Measurements from ENCODE around the gene CD151. TPM values are rescaled to one million over a fixed set of nuclear protein-coding genes. Genes with fewer than 3 reads are reported as not detected.
A peak's percentile ranks its signal among the peaks of the same experiment; 100 is the strongest.

The CD151 gene
- total and polyA plus RNA-seq, 5 donors: 406 to 671 (median 470) TPM

- H3K27ac ChIP-seq (ENCODE audit: low read length): no peak overlapping the region
- no peaks in the 10 kb centered on the region for H3K27me3 ChIP-seq (ENCODE audit: control insufficient read depth, insufficient read depth)
- H3K4me1 ChIP-seq (ENCODE audit: control insufficient read depth, insufficient read depth, low read length): peaks cover 8% of the 10 kb centered on the region
- WGBS: 78% methylated on average over 12 of the region's 12 CpGs
- no peak for DNase-seq
- intact Hi-C loops (cut with DNase I): no loop called here
- no peaks in the 10 kb centered on the region for H3K9me3 ChIP-seq (ENCODE audit: control insufficient read depth, low read length)
- ATAC-seq: no peak
- no peak overlapping the region for H3K4me3 ChIP-seq (ENCODE audit: low read length)
Observed at GRCh38 chr11:825366-826226, 7.2 kb upstream of the CD151 start.

GRCh38 chr11:826227-826621 is 6.5 kb upstream of the CD151 start:
- H3K27ac ChIP-seq (ENCODE audit: low read length): no peak overlapping the region
- peaks cover 3% of the 10 kb centered on the region for H3K4me1 ChIP-seq (ENCODE audit: control insufficient read depth, insufficient read depth, low read length)
- no peaks in the 10 kb centered on the region for H3K9me3 ChIP-seq (ENCODE audit: control insufficient read depth, low read length)
- intact Hi-C loops (cut with DNase I): no loop called here
- H3K4me3 ChIP-seq (ENCODE audit: low read length): no peak overlapping the region
- DNase-seq: no peak
- ATAC-seq: no peak
- no peaks in the 10 kb centered on the region for H3K27me3 ChIP-seq (ENCODE audit: control insufficient read depth, insufficient read depth)
- 78% methylated on average over 9 of the region's 9 CpGs for WGBS

- intact Hi-C loops (cut with DNase I): no loop called here
- 1% methylated on average over 22 of the region's 22 CpGs for WGBS
- peaks cover 3% of the 10 kb centered on the region for H3K4me1 ChIP-seq (ENCODE audit: control insufficient read depth, insufficient read depth, low read length)
- peak overlapping the region; percentile 33 for H3K4me3 ChIP-seq (ENCODE audit: low read length)
- ATAC-seq (no peak), DNase-seq (peak in 1 of 3 donors; percentile 76)
- H3K27ac ChIP-seq (ENCODE audit: low read length): peak overlapping the region; percentile 38
- H3K27me3 ChIP-seq (ENCODE audit: control insufficient read depth, insufficient read depth): no peaks in the 10 kb centered on the region
- no peaks in the 10 kb centered on the region for H3K9me3 ChIP-seq (ENCODE audit: control insufficient read depth, low read length)
Observed at GRCh38 chr11:826836-827145, 6.0 kb upstream of the CD151 start.

GRCh38 chr11:827146-827896 is 5.4 kb upstream of the CD151 start:
- peak overlapping the region; percentile 33 for H3K4me3 ChIP-seq (ENCODE audit: low read length)
- H3K27me3 ChIP-seq (ENCODE audit: control insufficient read depth, insufficient read depth): no peaks in the 10 kb centered on the region
- peak in 2 of 3 donors; percentile 76 to 78 for DNase-seq
- H3K9me3 ChIP-seq (ENCODE audit: control insufficient read depth, low read length): no peaks in the 10 kb centered on the region
- peak overlapping the region; percentile 38 for H3K27ac ChIP-seq (ENCODE audit: low read length)
- ATAC-seq: no peak
- H3K4me1 ChIP-seq (ENCODE audit: control insufficient read depth, insufficient read depth, low read length): peaks cover 5% of the 10 kb centered on the region
- 6% methylated on average over 66 of the region's 66 CpGs for WGBS
- intact Hi-C loops (cut with DNase I): no loop called here

- no peak for ATAC-seq
- no peaks in the 10 kb centered on the region for H3K27me3 ChIP-seq (ENCODE audit: control insufficient read depth, insufficient read depth)
- no peaks in the 10 kb centered on the region for H3K9me3 ChIP-seq (ENCODE audit: control insufficient read depth, low read length)
- 52% methylated on average over 5 of the region's 5 CpGs for WGBS
- intact Hi-C loops (cut with DNase I): no loop called here
- peak within 1 kb of the TSS; percentile 33 for H3K4me3 ChIP-seq (ENCODE audit: low read length)
- H3K4me1 ChIP-seq (ENCODE audit: control insufficient read depth, insufficient read depth, low read length): peaks cover 7% of the 10 kb centered on the region
- peak in 1 of 3 donors; percentile 60 for DNase-seq
- H3K27ac ChIP-seq (ENCODE audit: low read length): peak within 1 kb of the TSS; percentile 38
Observed at GRCh38 chr11:827897-828192, 4.9 kb upstream of the CD151 start, which contains the start of gene CRACR2B. Gene CRACR2B, plus strand, starts transcription at chr11:827919. Its CDS starts 689 bp downstream, at chr11:828608.

GRCh38 chr11:828506-829175 is 4.1 kb upstream of the CD151 start:
- peaks cover 7% of the 10 kb centered on the region for H3K4me1 ChIP-seq (ENCODE audit: control insufficient read depth, insufficient read depth, low read length)
- no peaks in the 10 kb centered on the region for H3K9me3 ChIP-seq (ENCODE audit: control insufficient read depth, low read length)
- no peaks in the 10 kb centered on the region for H3K27me3 ChIP-seq (ENCODE audit: control insufficient read depth, insufficient read depth)
- WGBS: 47% methylated on average over 21 of the region's 21 CpGs
- ATAC-seq: no peak
- peak in 2 of 3 donors; percentile 61 to 81 for DNase-seq
- no peak overlapping the region for H3K4me3 ChIP-seq (ENCODE audit: low read length)
- H3K27ac ChIP-seq (ENCODE audit: low read length): peak overlapping the region; percentile 37
- intact Hi-C loops (cut with DNase I): no loop called here

- peak overlapping the region; percentile 10 for H3K27ac ChIP-seq (ENCODE audit: low read length)
- intact Hi-C loops (cut with DNase I): no loop called here
- no peaks in the 10 kb centered on the region for H3K27me3 ChIP-seq (ENCODE audit: control insufficient read depth, insufficient read depth)
Observed at GRCh38 chr11:829176-829846, 3.4 kb upstream of the CD151 start.

GRCh38 chr11:829847-830294 is 2.9 kb upstream of the CD151 start:
- intact Hi-C loops (cut with DNase I): no loop called here
- DNase-seq: no peak
- Histone ChIP-seq H3K27me3 (ENCODE audit: control insufficient read depth, insufficient read depth) (no peaks in the 10 kb centered on the region), H3K4me3 (ENCODE audit: low read length) (peak overlapping the region; percentile 29), H3K27ac (ENCODE audit: low read length) (peak overlapping the region; percentile 10), H3K4me1 (ENCODE audit: control insufficient read depth, insufficient read depth, low read length) (peaks cover 9% of the 10 kb centered on the region), H3K9me3 (ENCODE audit: control insufficient read depth, low read length) (no peaks in the 10 kb centered on the region)
- WGBS: 4% methylated on average over 39 of the region's 39 CpGs
- no peak for ATAC-seq

More at GRCh38 chr11:829176-829846, 3.4 kb upstream of the CD151 start:
- ATAC-seq: peak; percentile 11 to 37
- H3K4me1 ChIP-seq (ENCODE audit: control insufficient read depth, insufficient read depth, low read length): peaks cover 7% of the 10 kb centered on the region
- peak in 2 of 3 donors; percentile 83 to 85 for DNase-seq
- 18% methylated on average over 40 of the region's 40 CpGs for WGBS
- H3K9me3 ChIP-seq (ENCODE audit: control insufficient read depth, low read length): no peaks in the 10 kb centered on the region
- peak overlapping the region; percentile 29 for H3K4me3 ChIP-seq (ENCODE audit: low read length)

GRCh38 chr11:830295-831117 is 2.2 kb upstream of the CD151 start:
- peak overlapping the region; percentile 29 for H3K4me3 ChIP-seq (ENCODE audit: low read length)
- intact Hi-C loops (cut with DNase I): no loop called here
- WGBS: 8% methylated on average over 78 of the region's 78 CpGs
- ATAC-seq (peak; percentile 56 to 62), DNase-seq (peak; percentile 81 to 93 (median 92))
- no peaks in the 10 kb centered on the region for H3K27me3 ChIP-seq (ENCODE audit: control insufficient read depth, insufficient read depth)
- no peak overlapping the region for H3K27ac ChIP-seq (ENCODE audit: low read length)
- H3K4me1 ChIP-seq (ENCODE audit: control insufficient read depth, insufficient read depth, low read length): peaks cover 9% of the 10 kb centered on the region
- no peaks in the 10 kb centered on the region for H3K9me3 ChIP-seq (ENCODE audit: control insufficient read depth, low read length)
